KMS-11 (cell line): Measurements from ENCODE around the gene ZMAT5.

ENCODE experiments used
- H2AFZ ChIP-seq: fragments of 200-600 bp; sonication (generic); 2 replicates; pipeline ENCODE4 v1.6.1; 2016; ENCODE audit warnings: antibody characterized with exemption, mixed run types, low read depth
- H3K27ac ChIP-seq: fragments of 200-600 bp; sonication (generic); 2 replicates; pipeline ENCODE4 v1.6.1; 2016; ENCODE audit warnings: mild to moderate bottlenecking, mixed run types
- H3K27me3 ChIP-seq: fragments of 200-600 bp; sonication (generic); 2 replicates; pipeline ENCODE4 v1.6.1; 2017; ENCODE audit warnings: mild to moderate bottlenecking, low read depth, mixed run types, moderate library complexity; ENCODE audit not compliant: insufficient read depth
- H3K36me3 ChIP-seq: fragments of 200-600 bp; sonication (generic); 2 replicates; pipeline ENCODE4 v1.6.1; 2017; ENCODE audit warnings: mild to moderate bottlenecking, mixed run types; ENCODE audit not compliant: insufficient read depth
- H3K4me1 ChIP-seq: fragments of 200-600 bp; sonication (generic); 2 replicates; pipeline ENCODE4 v1.6.1; 2016; ENCODE audit warnings: mild to moderate bottlenecking, low read depth, mixed run types; ENCODE audit not compliant: poor library complexity, severe bottlenecking
- H3K4me2 ChIP-seq: fragments of 200-600 bp; sonication (generic); 2 replicates; pipeline ENCODE4 v1.7.0; 2016; ENCODE audit warnings: mild to moderate bottlenecking, mixed run types
- H3K4me3 ChIP-seq: fragments of 200-600 bp; sonication (generic); IDR thresholded peaks from 2 replicates; pipeline ENCODE4 v1.6.1; 2017; ENCODE audit warnings: low read depth, low read length, mixed read lengths; ENCODE audit not compliant: insufficient read depth
- H3K79me2 ChIP-seq: fragments of 200-600 bp; sonication (generic); 2 replicates; pipeline ENCODE4 v1.6.1; 2016; ENCODE audit warnings: low read depth, mixed run types; ENCODE audit not compliant: insufficient read depth
- H3K9ac ChIP-seq: fragments of 200-600 bp; sonication (generic); 2 replicates; pipeline ENCODE4 v1.6.1; 2016; ENCODE audit warnings: mild to moderate bottlenecking, mixed run types
- H4K20me1 ChIP-seq: fragments of 200-600 bp; sonication (generic); 2 replicates; pipeline ENCODE4 v1.6.1; 2016; ENCODE audit warnings: mild to moderate bottlenecking, mixed run types; ENCODE audit not compliant: insufficient read depth
- CTCF ChIP-seq: fragments of 200-600 bp; sonication (generic); conservative IDR thresholded peaks from 2 replicates; pipeline ENCODE4 v1.6.1; 2017; ENCODE audit warnings: low read depth, mild to moderate bottlenecking, antibody characterized with exemption, low read length, moderate library complexity, mixed read lengths

The ZMAT5 gene

GRCh38 chr22:29716814-29717545 is 49.8 kb downstream of the ZMAT5 start:
- no peaks in the 10 kb centered on the region for H3K79me2 ChIP-seq
- H3K4me2 ChIP-seq = no peak overlapping the region
- TF ChIP-seq CTCF = no peak
- no peaks in the 10 kb centered on the region for H3K36me3 ChIP-seq
- no peaks in the 10 kb centered on the region for H4K20me1 ChIP-seq
- H2AFZ ChIP-seq = no peak overlapping the region
- peaks cover 38% of the 10 kb centered on the region; the same call in 1 of the 2 replicates for H3K27me3 ChIP-seq
- H3K4me3 ChIP-seq = no peak overlapping the region
- no peaks in the 10 kb centered on the region for H3K4me1 ChIP-seq
- H3K9ac ChIP-seq = no peak overlapping the region
- no peak overlapping the region for H3K27ac ChIP-seq

GRCh38 chr22:29715705-29716104 is 51.1 kb downstream of the ZMAT5 start:
- no peak overlapping the region for H3K4me2 ChIP-seq
- no peaks in the 10 kb centered on the region for H3K36me3 ChIP-seq
- no peak overlapping the region for H2AFZ ChIP-seq
- no peak overlapping the region for H3K4me3 ChIP-seq
- no peaks in the 10 kb centered on the region for H3K79me2 ChIP-seq
- no peak overlapping the region for H3K9ac ChIP-seq
- TF ChIP-seq CTCF = no peak
- H3K27ac ChIP-seq = no peak overlapping the region
- H4K20me1 ChIP-seq = no peaks in the 10 kb centered on the region
- H3K4me1 ChIP-seq = no peaks in the 10 kb centered on the region
- peaks cover 35% of the 10 kb centered on the region; the same call in 1 of the 2 replicates for H3K27me3 ChIP-seq

GRCh38 chr22:29715240-29715639 is 51.6 kb downstream of the ZMAT5 start:
- no peak overlapping the region for H3K4me3 ChIP-seq
- no peak for TF ChIP-seq CTCF
- H4K20me1 ChIP-seq = no peaks in the 10 kb centered on the region
- no peak overlapping the region for H3K27ac ChIP-seq
- no peaks in the 10 kb centered on the region for H3K4me1 ChIP-seq
- no peak overlapping the region for H3K4me2 ChIP-seq
- no peak overlapping the region for H2AFZ ChIP-seq
- H3K36me3 ChIP-seq = no peaks in the 10 kb centered on the region
- H3K9ac ChIP-seq = no peak overlapping the region
- H3K27me3 ChIP-seq = peaks cover 35% of the 10 kb centered on the region; the same call in 1 of the 2 replicates
- H3K79me2 ChIP-seq = no peaks in the 10 kb centered on the region

GRCh38 chr22:29713156-29713727 is 53.6 kb downstream of the ZMAT5 start:
- Histone ChIP-seq H3K27me3 (peaks cover 37% of the 10 kb centered on the region; the same call in 1 of the 2 replicates), H3K4me2 (no peak overlapping the region), H3K27ac (no peak overlapping the region), H4K20me1 (no peaks in the 10 kb centered on the region), H2AFZ (no peak overlapping the region), H3K79me2 (no peaks in the 10 kb centered on the region), H3K4me1 (no peaks in the 10 kb centered on the region), H3K4me3 (no peak overlapping the region), H3K36me3 (no peaks in the 10 kb centered on the region), H3K9ac (no peak overlapping the region)
- TF ChIP-seq CTCF = no peak
